ENCODE measurements around the gene ZNF281. TPM values are rescaled to one million over a fixed set of nuclear protein-coding genes. Genes with fewer than 3 reads are reported as not detected.
"Not testable (repeated sequence)": the region's sequence is repeated elsewhere in the genome, so short reads cannot be mapped to it uniquely, and the experiment has no call there.

Gene ZNF281
- total RNA-seq, 2 experiments from 2014 or later: 13.5 to 14.3 TPM

- H3K4me1 Mint-ChIP-seq (ENCODE audit: low read depth): no peaks in the 10 kb centered on the region
- ATAC-seq: no peak
- no peak for DNase-seq
- CTCF ChIA-PET: interaction anchor here (0.8 to 1.2 kb wide), 3 partner anchors 90 to 684 kb away, joined by 3 to 4 read pairs (median 3); no protein-coding TSS in a partner anchor
- no peaks in the 10 kb centered on the region for H3K27me3 Mint-ChIP-seq (ENCODE audit: low read depth)
- H3K27ac Mint-ChIP-seq: no peak overlapping the region
- POLR2A ChIA-PET: no interaction called here
- no peaks in the 10 kb centered on the region for H3K9me3 Mint-ChIP-seq (ENCODE audit: insufficient read depth)
- H3K36me3 Mint-ChIP-seq (ENCODE audit: low read depth): no peaks in the 10 kb centered on the region
- no peak overlapping the region for H3K4me3 Mint-ChIP-seq
These were observed 40.7 kb downstream of the ZNF281 start for GRCh38 chr1:200369131-200369530.

- H3K4me3 Mint-ChIP-seq: no peak overlapping the region
- ATAC-seq (no peak), DNase-seq (no peak)
- ChIA-PET POLR2A (no interaction called here), CTCF (interaction anchor here (0.8 to 1.2 kb wide), 2 partner anchors 90 to 684 kb away, joined by 3 read pairs; no protein-coding TSS in a partner anchor)
- no peaks in the 10 kb centered on the region for H3K27me3 Mint-ChIP-seq (ENCODE audit: low read depth)
- no peak overlapping the region for H3K27ac Mint-ChIP-seq
- H3K4me1 Mint-ChIP-seq (ENCODE audit: low read depth): no peaks in the 10 kb centered on the region
- no peaks in the 10 kb centered on the region for H3K36me3 Mint-ChIP-seq (ENCODE audit: low read depth)
- no peaks in the 10 kb centered on the region for H3K9me3 Mint-ChIP-seq (ENCODE audit: insufficient read depth)
These were observed 41.3 kb downstream of the ZNF281 start for GRCh38 chr1:200368556-200368955.

- no peaks in the 10 kb centered on the region for H3K27me3 Mint-ChIP-seq (ENCODE audit: low read depth)
- no peaks in the 10 kb centered on the region for H3K9me3 Mint-ChIP-seq (ENCODE audit: insufficient read depth)
- POLR2A ChIA-PET: no interaction called here
- no peak for ATAC-seq
- no peak overlapping the region for H3K27ac Mint-ChIP-seq
- CTCF ChIA-PET: interaction anchor here (0.8 to 1.2 kb wide), 2 partner anchors 89 to 683 kb away, joined by 3 read pairs; no protein-coding TSS in a partner anchor
- DNase-seq: no peak
- H3K4me3 Mint-ChIP-seq: no peak overlapping the region
- no peaks in the 10 kb centered on the region for H3K4me1 Mint-ChIP-seq (ENCODE audit: low read depth)
- H3K36me3 Mint-ChIP-seq (ENCODE audit: low read depth): no peaks in the 10 kb centered on the region
These were observed 41.8 kb downstream of the ZNF281 start for GRCh38 chr1:200367841-200368534.

GRCh38 chr1:200366577-200367253 is 43.1 kb downstream of the ZNF281 start:
- H3K36me3 Mint-ChIP-seq (ENCODE audit: low read depth): no peaks in the 10 kb centered on the region
- DNase-seq (no peak), ATAC-seq (no peak)
- POLR2A ChIA-PET: no interaction called here
- no peak overlapping the region for H3K27ac Mint-ChIP-seq
- H3K9me3 Mint-ChIP-seq (ENCODE audit: insufficient read depth): no peaks in the 10 kb centered on the region
- CTCF ChIA-PET: no interaction called here
- no peaks in the 10 kb centered on the region for H3K4me1 Mint-ChIP-seq (ENCODE audit: low read depth)
- no peaks in the 10 kb centered on the region for H3K27me3 Mint-ChIP-seq (ENCODE audit: low read depth)
- no peak overlapping the region for H3K4me3 Mint-ChIP-seq

- POLR2A ChIA-PET: no interaction called here
- no peaks in the 10 kb centered on the region for H3K4me1 Mint-ChIP-seq (ENCODE audit: low read depth)
- DNase-seq (no peak), ATAC-seq (no peak)
- CTCF ChIA-PET: interaction anchor here (1.1 to 2.2 kb wide), 2 partner anchors 12 to 145 kb away, joined by 3 to 7 read pairs; no protein-coding TSS in a partner anchor
- H3K4me3 Mint-ChIP-seq: no peak overlapping the region
- no peak overlapping the region for H3K27ac Mint-ChIP-seq
- H3K9me3 Mint-ChIP-seq (ENCODE audit: insufficient read depth): no peaks in the 10 kb centered on the region
- no peaks in the 10 kb centered on the region for H3K27me3 Mint-ChIP-seq (ENCODE audit: low read depth)
- H3K36me3 Mint-ChIP-seq (ENCODE audit: low read depth): no peaks in the 10 kb centered on the region
These were observed 43.9 kb downstream of the ZNF281 start for GRCh38 chr1:200365897-200366426.

- no peaks in the 10 kb centered on the region for H3K4me1 Mint-ChIP-seq (ENCODE audit: low read depth)
- ATAC-seq: no peak
- DNase-seq: no peak
- H3K27ac Mint-ChIP-seq: no peak overlapping the region
- H3K36me3 Mint-ChIP-seq (ENCODE audit: low read depth): no peaks in the 10 kb centered on the region
- ChIA-PET POLR2A (no interaction called here), CTCF (interaction anchor here (2.2 kb wide), 1 partner anchor 11 kb away, joined by 7 read pairs; no protein-coding TSS in a partner anchor)
- no peaks in the 10 kb centered on the region for H3K27me3 Mint-ChIP-seq (ENCODE audit: low read depth)
- no peaks in the 10 kb centered on the region for H3K9me3 Mint-ChIP-seq (ENCODE audit: insufficient read depth)
- H3K4me3 Mint-ChIP-seq: no peak overlapping the region
These were observed 45.0 kb downstream of the ZNF281 start for GRCh38 chr1:200364831-200365230.

GRCh38 chr1:200364091-200364759 is 45.6 kb downstream of the ZNF281 start:
- Mint-ChIP-seq H3K9me3 (ENCODE audit: insufficient read depth) (no peaks in the 10 kb centered on the region), H3K36me3 (ENCODE audit: low read depth) (no peaks in the 10 kb centered on the region), H3K4me1 (ENCODE audit: low read depth) (no peaks in the 10 kb centered on the region), H3K4me3 (no peak overlapping the region), H3K27ac (no peak overlapping the region), H3K27me3 (ENCODE audit: low read depth) (no peaks in the 10 kb centered on the region)
- ChIA-PET POLR2A (no interaction called here), CTCF (interaction anchor here (1.9 to 2.2 kb wide), 2 partner anchors 10 to 124 kb away, joined by 4 to 7 read pairs; no protein-coding TSS in a partner anchor)
- ATAC-seq: no peak
- DNase-seq: no peak

- Mint-ChIP-seq H3K9me3 (ENCODE audit: insufficient read depth) (no peaks in the 10 kb centered on the region), H3K4me3 (no peak overlapping the region), H3K4me1 (ENCODE audit: low read depth) (no peaks in the 10 kb centered on the region), H3K27me3 (ENCODE audit: low read depth) (no peaks in the 10 kb centered on the region), H3K36me3 (ENCODE audit: low read depth) (no peaks in the 10 kb centered on the region), H3K27ac (no peak overlapping the region)
- ChIA-PET CTCF (interaction anchor here (1.9 kb wide), 1 partner anchor 125 kb away, joined by 4 read pairs; no protein-coding TSS in a partner anchor), POLR2A (no interaction called here)
- DNase-seq (no peak), ATAC-seq (no peak)
These were observed 46.4 kb downstream of the ZNF281 start for GRCh38 chr1:200363264-200363933.

- DNase-seq (no peak), ATAC-seq (no peak)
- Mint-ChIP-seq H3K36me3 (ENCODE audit: low read depth) (no peaks in the 10 kb centered on the region), H3K4me3 (no peak overlapping the region), H3K9me3 (ENCODE audit: insufficient read depth) (no peaks in the 10 kb centered on the region), H3K27ac (no peak overlapping the region), H3K27me3 (ENCODE audit: low read depth) (no peaks in the 10 kb centered on the region), H3K4me1 (ENCODE audit: low read depth) (no peaks in the 10 kb centered on the region)
- ChIA-PET POLR2A (no interaction called here), CTCF (interaction anchor here (0.9 kb wide), 1 partner anchor 11 kb away, joined by 3 read pairs; no protein-coding TSS in a partner anchor)
These were observed 47.4 kb downstream of the ZNF281 start for GRCh38 chr1:200362421-200362820.

GRCh38 chr1:200359610-200360163 is 50.1 kb downstream of the ZNF281 start:
- no peak for ATAC-seq

GRCh38 chr1:200357925-200358324 is 51.9 kb downstream of the ZNF281 start:
- H3K27me3 Mint-ChIP-seq (ENCODE audit: low read depth); DNase-seq; H3K36me3 Mint-ChIP-seq (ENCODE audit: low read depth); ATAC-seq; H3K9me3 Mint-ChIP-seq (ENCODE audit: insufficient read depth); H3K27ac Mint-ChIP-seq; POLR2A ChIA-PET; CTCF ChIA-PET; H3K4me3 Mint-ChIP-seq: not testable (repeated sequence)
- peaks cover 27% of the 10 kb centered on the region for H3K4me1 Mint-ChIP-seq (ENCODE audit: low read depth)

More at GRCh38 chr1:200359610-200360163, 50.1 kb downstream of the ZNF281 start:
- H3K4me3 Mint-ChIP-seq: no peak overlapping the region
- no peaks in the 10 kb centered on the region for H3K36me3 Mint-ChIP-seq (ENCODE audit: low read depth)
- no peaks in the 10 kb centered on the region for H3K27me3 Mint-ChIP-seq (ENCODE audit: low read depth)
- H3K9me3 Mint-ChIP-seq (ENCODE audit: insufficient read depth): no peaks in the 10 kb centered on the region
- no peak for DNase-seq
- CTCF ChIA-PET: no interaction called here
- H3K4me1 Mint-ChIP-seq (ENCODE audit: low read depth): peaks cover 9% of the 10 kb centered on the region
- H3K27ac Mint-ChIP-seq: no peak overlapping the region
- POLR2A ChIA-PET: no interaction called here
